ENCODE measurements around the gene VPS39. TPM values are rescaled to one million over a fixed set of nuclear protein-coding genes. Genes with fewer than 3 reads are reported as not detected.

Gene VPS39
- total RNA-seq, 1 donor from 2014 or later, result 22.6 TPM

DNA sequence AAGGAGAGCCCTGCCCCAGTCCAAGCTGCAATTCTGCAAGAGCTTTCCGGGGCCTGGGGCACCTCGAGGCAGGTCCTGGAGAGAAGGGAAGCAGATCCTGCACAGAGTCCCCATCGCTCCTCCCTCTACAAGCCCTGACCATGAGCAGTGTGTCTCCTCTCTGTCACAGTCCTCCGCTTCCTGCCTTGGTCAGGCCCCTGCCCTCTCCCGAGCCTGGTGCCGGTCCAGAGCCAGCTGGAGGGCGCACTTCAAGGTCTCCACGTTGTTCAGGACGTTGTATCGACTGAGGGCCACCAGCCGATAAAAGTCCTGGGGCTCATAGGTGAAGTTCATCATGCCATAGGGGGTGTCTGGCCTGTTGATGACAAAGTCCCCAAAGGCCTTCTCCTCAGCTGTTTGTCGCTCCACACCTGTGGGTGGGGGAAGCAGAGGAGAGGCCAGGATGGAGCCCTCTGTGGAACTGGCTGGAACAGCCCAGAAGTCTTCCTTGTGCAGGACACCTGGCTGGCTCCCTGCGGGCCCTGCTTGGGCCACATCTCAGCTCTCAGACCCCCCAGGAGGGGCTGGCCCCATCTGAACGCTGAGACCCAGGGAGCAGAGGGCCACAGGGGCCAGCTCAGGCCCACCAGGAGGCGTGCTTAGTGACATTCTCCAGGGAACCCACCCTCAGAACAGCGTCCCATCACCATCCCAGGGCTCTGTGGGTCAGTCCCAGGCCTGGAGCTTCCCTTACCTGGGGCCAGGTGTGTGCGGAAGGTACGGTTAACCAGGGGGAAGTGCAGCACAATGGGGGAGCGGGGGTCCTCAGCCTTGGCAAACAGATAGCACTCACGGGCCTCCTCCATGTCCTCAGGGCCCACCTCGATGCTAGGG is 66.1 kb downstream of the VPS39 start:
- FAIRE-seq, result no peak
- DNase-seq (ENCODE audit: low read depth), result no peak
- TF ChIP-seq, protein P1, sequence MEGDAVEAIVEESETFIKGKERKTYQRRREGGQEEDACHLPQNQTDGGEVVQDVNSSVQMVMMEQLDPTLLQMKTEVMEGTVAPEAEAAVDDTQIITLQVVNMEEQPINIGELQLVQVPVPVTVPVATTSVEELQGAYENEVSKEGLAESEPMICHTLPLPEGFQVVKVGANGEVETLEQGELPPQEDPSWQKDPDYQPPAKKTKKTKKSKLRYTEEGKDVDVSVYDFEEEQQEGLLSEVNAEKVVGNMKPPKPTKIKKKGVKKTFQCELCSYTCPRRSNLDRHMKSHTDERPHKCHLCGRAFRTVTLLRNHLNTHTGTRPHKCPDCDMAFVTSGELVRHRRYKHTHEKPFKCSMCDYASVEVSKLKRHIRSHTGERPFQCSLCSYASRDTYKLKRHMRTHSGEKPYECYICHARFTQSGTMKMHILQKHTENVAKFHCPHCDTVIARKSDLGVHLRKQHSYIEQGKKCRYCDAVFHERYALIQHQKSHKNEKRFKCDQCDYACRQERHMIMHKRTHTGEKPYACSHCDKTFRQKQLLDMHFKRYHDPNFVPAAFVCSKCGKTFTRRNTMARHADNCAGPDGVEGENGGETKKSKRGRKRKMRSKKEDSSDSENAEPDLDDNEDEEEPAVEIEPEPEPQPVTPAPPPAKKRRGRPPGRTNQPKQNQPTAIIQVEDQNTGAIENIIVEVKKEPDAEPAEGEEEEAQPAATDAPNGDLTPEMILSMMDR (IDR thresholded peaks at IDR 0.05; ENCODE audit: insufficient read depth, low read length, severe bottlenecking), result no peak
- peaks cover 1% of the 10 kb centered on the region for H3K27me3 ChIP-seq (ENCODE audit: control insufficient read depth, insufficient read depth, low read length)
- no peak overlapping the region for H3K4me3 ChIP-seq (ENCODE audit: low read depth, low read length)
- H3K36me3 ChIP-seq (ENCODE audit: control insufficient read depth, insufficient read depth, low read length), result no peaks in the 10 kb centered on the region

DNA sequence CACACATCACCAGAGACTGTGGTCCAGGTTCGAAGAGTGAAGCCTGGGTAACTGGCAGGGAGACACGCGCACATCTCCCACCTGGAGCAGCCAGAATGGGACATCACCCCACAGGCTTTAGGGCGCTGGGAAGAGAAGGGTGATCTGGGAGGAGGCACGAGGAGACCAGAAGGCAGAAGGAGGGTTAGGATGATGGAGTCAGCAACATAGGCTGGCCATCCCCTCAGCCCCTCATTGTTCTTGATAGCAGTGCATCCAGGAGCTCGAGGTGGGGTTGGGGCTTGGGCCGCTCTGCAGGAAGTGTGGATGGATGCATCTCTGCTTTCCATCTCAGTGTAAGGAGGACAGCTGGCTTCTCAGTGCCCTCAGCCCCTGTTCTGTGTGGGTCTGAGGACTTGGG is 66.9 kb downstream of the VPS39 start:
- DNase-seq (ENCODE audit: low read depth) (no peak), FAIRE-seq (no peak)

DNA sequence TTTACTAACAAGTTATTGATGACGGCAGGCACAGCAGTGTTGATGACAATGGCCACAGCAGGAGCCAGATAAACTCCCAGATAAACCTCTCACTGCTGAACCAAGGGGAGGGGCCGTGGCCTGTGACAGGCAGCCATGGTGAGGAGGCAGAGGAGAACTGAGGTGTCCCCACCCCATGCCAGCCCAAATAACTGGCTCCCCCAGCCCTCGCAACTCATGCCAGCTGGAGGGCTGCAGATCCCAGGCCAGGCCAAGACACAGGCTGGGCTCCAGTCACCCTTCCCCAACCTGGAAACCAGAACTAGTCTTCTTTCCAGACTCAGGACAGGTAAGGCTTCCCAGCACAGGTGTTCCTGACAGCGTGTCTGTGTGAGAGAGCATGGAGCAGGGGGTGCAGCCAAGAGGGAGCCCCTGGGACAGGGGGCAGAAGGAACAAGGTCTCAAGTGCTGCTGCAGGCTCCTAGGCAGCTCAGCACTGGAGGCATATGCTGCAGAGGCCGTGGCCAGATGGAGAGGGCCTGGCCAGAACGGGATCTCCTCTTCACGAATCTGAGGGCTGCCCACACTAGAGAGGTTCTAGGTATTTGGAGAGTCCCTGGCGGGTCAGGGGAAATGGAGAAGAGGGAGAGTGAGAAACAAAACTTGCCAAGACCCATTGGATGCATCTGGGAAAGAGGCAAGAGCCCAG is 67.6 kb downstream of the VPS39 start:
- no peak for FAIRE-seq
- H3K4me3 ChIP-seq (ENCODE audit: low read depth, low read length), result no peak overlapping the region
- DNase-seq (ENCODE audit: low read depth), result no peak
- TF ChIP-seq, protein P1 (IDR thresholded peaks at IDR 0.05; ENCODE audit: insufficient read depth, low read length, severe bottlenecking), result no peak
- H3K36me3 ChIP-seq (ENCODE audit: control insufficient read depth, insufficient read depth, low read length), result no peaks in the 10 kb centered on the region
- peaks cover 1% of the 10 kb centered on the region for H3K27me3 ChIP-seq (ENCODE audit: control insufficient read depth, insufficient read depth, low read length)

More for the DNA sequence above, 66.9 kb downstream of the VPS39 start:
- TF ChIP-seq, protein P1 (IDR thresholded peaks at IDR 0.05; ENCODE audit: insufficient read depth, low read length, severe bottlenecking), result no peak
- Histone ChIP-seq H3K4me3 (ENCODE audit: low read depth, low read length) (no peak overlapping the region), H3K36me3 (ENCODE audit: control insufficient read depth, insufficient read depth, low read length) (no peaks in the 10 kb centered on the region), H3K27me3 (ENCODE audit: control insufficient read depth, insufficient read depth, low read length) (peaks cover 1% of the 10 kb centered on the region)

DNA sequence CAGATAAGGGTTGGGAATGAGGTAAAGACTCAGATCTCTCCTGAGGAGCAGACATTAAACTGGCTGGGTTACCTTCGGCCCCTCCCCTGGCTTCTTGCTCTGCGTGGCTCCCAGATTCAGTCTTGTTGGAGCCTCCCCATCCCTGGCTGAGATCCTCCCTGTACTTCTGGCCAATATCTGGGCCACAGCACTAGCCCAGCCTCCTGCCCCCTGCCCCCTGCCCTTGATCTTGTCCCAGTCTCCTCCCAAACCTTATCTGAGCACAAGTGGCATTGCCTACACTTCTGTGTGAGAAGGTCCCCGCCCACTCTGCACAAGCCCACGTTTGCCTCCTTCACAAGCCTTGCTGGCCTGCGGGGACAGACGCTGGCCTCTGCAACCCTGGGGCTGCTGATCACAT is 68.5 kb downstream of the VPS39 start:
- no peak for FAIRE-seq

DNA sequence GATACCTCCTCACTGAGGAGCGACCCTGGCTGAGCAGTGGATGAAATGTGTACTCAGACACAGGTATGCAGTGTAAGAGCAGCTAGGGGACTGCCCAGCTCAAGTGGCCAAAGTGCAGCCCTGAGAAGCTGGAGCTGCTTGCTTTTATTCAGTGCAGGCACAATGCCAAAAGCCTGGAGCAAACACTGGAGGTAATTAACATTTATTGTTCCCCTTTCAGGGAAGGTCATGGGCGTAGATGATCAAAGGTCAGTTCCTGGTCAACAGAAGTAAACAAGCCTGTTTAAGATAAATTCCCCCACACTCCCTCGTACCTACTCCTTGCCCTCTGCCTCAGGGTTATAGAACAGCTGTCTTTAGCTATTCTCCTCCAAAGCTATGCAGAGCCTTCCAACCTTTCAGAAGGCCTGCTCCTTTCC is 69.1 kb downstream of the VPS39 start:
- H3K4me3 ChIP-seq (ENCODE audit: low read depth, low read length), result no peak overlapping the region
- TF ChIP-seq, protein P1 (IDR thresholded peaks at IDR 0.05; ENCODE audit: insufficient read depth, low read length, severe bottlenecking), result no peak

More for the DNA sequence above, 68.5 kb downstream of the VPS39 start:
- Histone ChIP-seq H3K36me3 (ENCODE audit: control insufficient read depth, insufficient read depth, low read length) (no peaks in the 10 kb centered on the region), H3K4me3 (ENCODE audit: low read depth, low read length) (no peak overlapping the region), H3K27me3 (ENCODE audit: control insufficient read depth, insufficient read depth, low read length) (peaks cover 1% of the 10 kb centered on the region)
- DNase-seq (ENCODE audit: low read depth), result no peak
- TF ChIP-seq, protein P1 (IDR thresholded peaks at IDR 0.05; ENCODE audit: insufficient read depth, low read length, severe bottlenecking), result no peak

More for the DNA sequence above, 69.1 kb downstream of the VPS39 start:
- H3K27me3 ChIP-seq (ENCODE audit: control insufficient read depth, insufficient read depth, low read length), result peaks cover 1% of the 10 kb centered on the region
- FAIRE-seq, result no peak
- no peaks in the 10 kb centered on the region for H3K36me3 ChIP-seq (ENCODE audit: control insufficient read depth, insufficient read depth, low read length)
- DNase-seq (ENCODE audit: low read depth), result no peak
